ENCODE measurements around the gene LRP2.

The LRP2 gene

DNA sequence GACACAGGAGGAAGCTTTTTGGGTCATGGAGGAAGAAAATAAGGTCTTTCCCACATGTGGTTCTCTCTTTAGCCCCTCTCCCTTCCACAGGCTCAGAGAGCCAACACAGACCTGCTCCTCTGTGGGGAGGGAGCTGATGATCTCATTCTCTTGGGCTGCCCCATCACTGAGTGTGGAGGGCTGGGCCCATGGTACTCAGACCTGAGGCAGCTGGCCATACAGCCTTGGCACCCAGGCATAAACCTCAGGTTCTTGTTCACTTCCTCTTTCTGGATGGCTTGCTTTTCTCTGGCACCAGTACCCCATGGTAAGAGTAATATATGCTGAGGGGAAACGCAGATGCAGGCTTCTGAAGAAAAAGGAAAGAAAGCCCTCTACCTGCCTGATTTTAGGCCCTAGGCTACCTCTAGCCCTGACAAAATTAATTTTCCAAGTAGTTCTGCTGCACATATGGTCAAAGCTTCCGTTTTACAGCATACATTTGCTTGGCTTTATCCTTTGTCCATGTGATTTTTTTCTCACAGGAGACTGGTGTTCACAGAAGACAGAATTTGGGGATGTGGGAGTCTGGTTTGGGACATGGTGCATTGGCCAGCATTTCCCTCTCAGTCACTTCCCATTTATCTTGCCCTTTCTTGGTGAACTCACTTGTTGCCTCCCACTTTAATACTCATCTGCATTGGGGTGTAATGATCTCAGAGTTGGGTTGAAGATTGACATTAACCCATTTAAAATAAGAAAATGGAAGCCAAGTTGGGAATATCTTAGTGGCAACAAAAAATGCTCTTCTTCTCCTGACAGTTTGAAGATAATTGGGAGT, 281.9 kb downstream of the LRP2 start:
- Histone ChIP-seq H3K9ac (ENCODE audit: low read length) (no peak overlapping the region), H3K4me3 (ENCODE audit: insufficient read depth in 1 of 2, low read depth in 1 of 2, low read length in 2 of 2) (no peak overlapping the region), H4K8ac (ENCODE audit: low read length) (no peak overlapping the region), H3K4me2 (ENCODE audit: low read length, poor library complexity, severe bottlenecking) (no peak overlapping the region), H3K18ac (ENCODE audit: low read depth in 1 of 2, low read length in 2 of 2) (no peak overlapping the region), H4K91ac (ENCODE audit: low read length) (no peak overlapping the region), H3K27me3 (ENCODE audit: control insufficient read depth in 1 of 2, insufficient read depth in 1 of 2, low read length in 2 of 2) (no peaks in the 10 kb centered on the region), H2AFZ (ENCODE audit: low read depth, low read length) (no peak overlapping the region), H3K4me1 (ENCODE audit: control insufficient read depth, insufficient read depth, low read depth, low read length) (peaks cover 5% of the 10 kb centered on the region), H2BK15ac (ENCODE audit: low read depth, poor library complexity, severe bottlenecking) (no peak overlapping the region), H3K27ac (ENCODE audit: low read length, poor library complexity, severe bottlenecking) (no peak overlapping the region), H2BK12ac (ENCODE audit: low read length in 2 of 2) (no peak overlapping the region), H3K23ac (ENCODE audit: low read length in 2 of 2) (no peak overlapping the region), H3K14ac (ENCODE audit: low read length in 2 of 2) (no peak overlapping the region), H3K4ac (ENCODE audit: low read depth in 1 of 2, low read length in 2 of 2) (no peak overlapping the region), H2BK120ac (ENCODE audit: low read depth, low read length) (no peak overlapping the region), H3K36me3 (ENCODE audit: control insufficient read depth in 1 of 2, insufficient read depth in 2 of 2, low read depth in 1 of 2, low read length in 2 of 2) (no peaks in the 10 kb centered on the region), H3K79me1 (replicated peaks; ENCODE audit: low read length, poor library complexity, severe bottlenecking) (no peaks in the 10 kb centered on the region), H3K9me3 (ENCODE audit: control insufficient read depth, low read length) (no peaks in the 10 kb centered on the region), H2AK5ac (ENCODE audit: low read length, severe bottlenecking) (no peak overlapping the region), H2BK5ac (ENCODE audit: low read depth, low read length, poor library complexity, severe bottlenecking) (no peak overlapping the region)
- DNase-seq, result no peak
- WGBS, result 100% methylated on average over 2 of the region's 2 CpGs

DNA sequence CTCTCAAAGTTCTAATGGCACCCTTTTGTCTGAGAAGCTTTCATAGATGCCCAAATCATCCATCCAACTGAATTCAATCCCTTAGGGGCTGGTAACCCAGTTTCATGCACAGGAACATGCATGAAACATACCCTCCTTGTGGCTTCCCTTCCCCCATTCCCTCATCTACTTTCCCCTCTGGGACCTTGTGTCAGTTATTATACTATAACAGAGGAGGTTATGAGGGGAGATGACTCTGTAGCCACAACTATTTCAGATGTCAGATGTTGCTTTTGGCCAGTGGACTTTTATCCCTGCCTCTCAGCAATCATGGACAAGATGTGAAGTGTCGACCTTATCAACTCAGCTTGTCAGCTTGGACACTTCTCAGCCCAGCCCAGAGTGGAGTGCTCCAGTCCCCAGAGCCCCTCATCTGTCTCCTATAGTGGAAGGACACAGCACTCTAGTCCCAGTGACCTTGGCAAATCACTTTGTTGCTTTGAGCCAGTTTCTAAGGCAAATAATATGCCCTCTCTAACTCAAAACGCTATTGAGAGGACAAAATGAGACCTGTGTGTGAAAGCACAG, 284.6 kb downstream of the LRP2 start:
- Histone ChIP-seq H3K23ac (ENCODE audit: low read length in 2 of 2) (no peak overlapping the region), H4K91ac (ENCODE audit: low read length) (no peak overlapping the region), H3K4me2 (ENCODE audit: low read length, poor library complexity, severe bottlenecking) (no peak overlapping the region), H3K18ac (ENCODE audit: low read depth in 1 of 2, low read length in 2 of 2) (no peak overlapping the region), H3K36me3 (ENCODE audit: control insufficient read depth in 1 of 2, insufficient read depth in 2 of 2, low read depth in 1 of 2, low read length in 2 of 2) (no peaks in the 10 kb centered on the region), H3K79me1 (replicated peaks; ENCODE audit: low read length, poor library complexity, severe bottlenecking) (no peaks in the 10 kb centered on the region), H3K14ac (ENCODE audit: low read length in 2 of 2) (no peak overlapping the region), H2BK5ac (ENCODE audit: low read depth, low read length, poor library complexity, severe bottlenecking) (no peak overlapping the region), H3K4me3 (ENCODE audit: insufficient read depth in 1 of 2, low read depth in 1 of 2, low read length in 2 of 2) (no peak overlapping the region), H4K8ac (ENCODE audit: low read length) (no peak overlapping the region), H2AFZ (ENCODE audit: low read depth, low read length) (no peak overlapping the region), H2AK5ac (ENCODE audit: low read length, severe bottlenecking) (no peak overlapping the region), H3K4me1 (ENCODE audit: control insufficient read depth, insufficient read depth, low read depth, low read length) (peaks cover 9% of the 10 kb centered on the region), H3K27ac (ENCODE audit: low read length, poor library complexity, severe bottlenecking) (no peak overlapping the region), H3K9ac (ENCODE audit: low read length) (no peak overlapping the region), H2BK15ac (ENCODE audit: low read depth, poor library complexity, severe bottlenecking) (no peak overlapping the region), H2BK120ac (ENCODE audit: low read depth, low read length) (no peak overlapping the region), H2BK12ac (ENCODE audit: low read length in 2 of 2) (no peak overlapping the region), H3K9me3 (ENCODE audit: control insufficient read depth, low read length) (no peaks in the 10 kb centered on the region), H3K4ac (ENCODE audit: low read depth in 1 of 2, low read length in 2 of 2) (no peak overlapping the region), H3K27me3 (ENCODE audit: control insufficient read depth in 1 of 2, insufficient read depth in 1 of 2, low read length in 2 of 2) (no peaks in the 10 kb centered on the region)
- WGBS, result 83% methylated on average over 2 of the region's 2 CpGs
- no peak for DNase-seq
